Renal cortical epithelial cell (primary cell): ENCODE results near the gene SSTR3. TPM values are rescaled to one million over a fixed set of nuclear protein-coding genes. Genes with fewer than 3 reads are reported as not detected.

Experiments used
- DNase-seq: peaks from one replicate; pipeline ENCODE4 v3.0.0-alpha.2; 2011; ENCODE audit warnings: low read depth
- total RNA-seq: library from RNA; depleted of rRNA; stranded (reverse); fragments of >200 nt; gene quantifications from 2 replicates; pipeline ENCODE4 v1.2.3, GENCODE V29; 2014

Gene SSTR3
- total RNA-seq, 1 donor from 2014 or later: 0.05 TPM

DNA sequence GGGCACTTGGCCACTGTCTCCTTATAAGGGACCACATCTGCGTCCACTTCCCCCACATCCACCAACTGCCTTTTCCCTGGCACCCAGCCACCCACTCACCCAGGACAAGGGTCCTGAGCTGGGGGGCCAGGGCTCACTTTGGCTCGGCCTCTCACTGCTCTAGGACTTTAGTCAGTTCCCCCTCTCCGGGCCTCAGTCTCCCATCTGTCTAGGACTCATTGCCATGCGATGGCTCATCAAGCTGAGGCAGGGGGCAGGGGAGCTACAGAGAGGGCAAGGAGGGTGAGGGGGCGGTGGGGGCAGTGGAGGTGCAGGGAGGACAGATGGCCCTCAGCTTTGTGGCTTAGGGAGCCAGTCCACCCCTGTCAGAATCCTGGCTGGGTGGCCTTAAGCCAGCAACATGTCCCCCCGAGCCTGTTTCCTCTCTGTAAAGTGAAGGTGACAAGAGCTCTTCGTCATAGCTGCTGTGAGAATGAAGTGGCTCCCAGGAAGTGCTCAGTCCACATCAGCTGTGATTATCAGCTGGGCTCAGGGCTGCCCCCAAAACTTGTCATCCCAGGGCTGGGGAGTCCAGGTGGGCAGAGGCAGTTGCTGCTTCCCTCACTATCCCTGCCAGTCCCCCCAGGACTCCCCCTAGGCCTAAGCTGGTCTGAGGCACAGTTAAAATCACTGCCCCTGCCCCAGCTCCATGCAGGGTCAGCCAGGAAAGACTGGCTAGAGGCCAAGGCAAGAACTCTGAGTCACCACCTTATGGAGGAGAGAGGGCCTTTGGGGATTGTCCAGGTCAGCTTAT is 16.9 kb upstream of the SSTR3 start:
- peak; percentile 86 for DNase-seq

DNA sequence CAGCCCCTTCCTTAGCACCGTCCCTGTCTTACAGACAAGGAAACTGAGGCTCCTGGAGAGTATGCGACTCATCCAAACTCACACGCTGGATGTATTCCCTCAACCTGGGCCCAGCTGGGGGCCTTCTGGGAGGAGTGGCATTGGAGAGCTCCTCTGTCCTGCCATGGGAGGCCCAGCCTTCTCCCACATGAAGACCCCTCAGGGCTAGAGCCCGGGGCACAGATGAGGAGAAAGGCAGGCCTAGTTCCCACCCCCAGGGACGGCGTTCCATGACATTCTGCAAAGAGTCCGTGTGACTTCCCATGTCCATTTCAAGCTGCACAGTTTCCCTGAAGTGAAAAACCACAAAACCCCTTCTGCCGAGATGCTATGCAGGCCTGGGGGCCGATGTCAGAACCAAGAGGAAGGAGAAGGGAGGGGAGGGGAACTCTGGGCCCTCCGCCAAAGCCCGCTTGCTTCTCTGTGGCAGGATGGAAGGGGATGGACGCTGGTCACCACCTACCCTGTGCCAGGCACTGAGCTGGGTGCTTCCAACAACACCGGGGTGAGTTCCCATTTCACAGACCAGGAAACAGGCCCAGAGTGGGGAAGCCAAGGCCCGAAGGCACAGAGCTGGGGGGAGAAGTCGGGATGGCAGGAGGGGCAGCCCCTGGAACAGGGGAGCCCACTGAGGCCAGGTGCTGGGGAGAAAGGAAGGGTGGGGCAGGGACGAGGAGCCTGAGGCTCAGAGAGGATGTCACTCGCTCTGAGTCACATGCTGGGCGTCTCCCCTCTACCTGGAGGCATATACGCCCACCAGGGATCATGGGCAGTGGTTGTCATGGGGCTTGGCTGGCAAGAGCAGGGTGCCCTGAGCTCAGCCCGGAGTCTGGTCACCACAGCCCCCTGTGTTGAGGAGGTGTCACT is 16.1 kb upstream of the SSTR3 start:
- DNase-seq: peak; percentile 25

DNA sequence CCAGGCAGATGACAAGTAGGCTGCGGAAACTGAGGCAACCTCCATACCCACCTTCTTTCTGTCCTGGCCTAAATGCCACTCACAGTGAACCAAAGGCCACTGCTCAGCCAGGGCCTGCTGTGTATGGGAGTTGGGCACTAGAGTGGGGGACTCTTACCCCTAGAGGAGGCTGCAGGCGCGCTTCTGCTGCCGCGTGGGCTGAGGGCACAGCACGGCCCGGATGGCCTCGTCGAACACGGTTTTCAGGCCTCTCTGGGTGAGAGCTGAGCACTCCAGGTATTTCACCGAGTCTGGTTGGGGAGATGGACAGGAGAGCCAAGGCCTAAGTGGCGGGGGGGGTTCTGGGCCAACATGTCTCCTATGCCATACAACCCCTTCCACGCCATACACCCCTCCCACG is 14.2 kb upstream of the SSTR3 start:
- no peak for DNase-seq

GRCh38 chr22:37226087-37226486 is 13.8 kb upstream of the SSTR3 start:
- DNase-seq: no peak

GRCh38 chr22:37225481-37225880 is 13.2 kb upstream of the SSTR3 start:
- DNase-seq: no peak

GRCh38 chr22:37224757-37225420 is 12.6 kb upstream of the SSTR3 start:
- DNase-seq: no peak

DNA sequence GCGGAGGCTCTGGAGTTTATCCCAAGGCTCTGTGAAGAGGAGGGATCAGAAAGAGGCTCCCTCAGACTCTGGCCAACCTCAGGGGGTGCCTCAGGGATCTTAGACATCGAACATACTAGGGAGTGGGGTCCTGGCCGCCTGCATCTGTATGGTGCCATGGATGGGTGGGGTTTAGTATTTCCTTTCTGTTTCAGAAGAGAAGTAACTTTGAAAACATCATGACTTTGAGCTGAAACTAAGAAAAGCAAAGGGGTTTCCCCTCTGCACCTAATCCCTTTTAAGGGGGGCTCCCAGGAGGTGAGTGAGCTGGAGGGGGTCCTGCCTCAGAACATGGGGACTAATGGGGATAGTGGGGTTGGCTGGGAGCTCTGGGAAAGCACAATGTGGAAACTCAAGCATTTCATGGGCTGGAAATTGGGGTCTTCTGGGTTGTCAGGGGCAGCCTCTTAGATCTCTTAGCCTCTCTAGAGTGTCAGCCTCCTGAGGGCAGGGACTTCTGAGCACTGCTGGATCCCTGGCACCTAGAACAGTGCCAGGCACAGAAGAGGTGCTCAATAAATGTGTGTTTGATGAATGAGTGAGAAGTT is 11.8 kb upstream of the SSTR3 start:
- no peak for DNase-seq

DNA sequence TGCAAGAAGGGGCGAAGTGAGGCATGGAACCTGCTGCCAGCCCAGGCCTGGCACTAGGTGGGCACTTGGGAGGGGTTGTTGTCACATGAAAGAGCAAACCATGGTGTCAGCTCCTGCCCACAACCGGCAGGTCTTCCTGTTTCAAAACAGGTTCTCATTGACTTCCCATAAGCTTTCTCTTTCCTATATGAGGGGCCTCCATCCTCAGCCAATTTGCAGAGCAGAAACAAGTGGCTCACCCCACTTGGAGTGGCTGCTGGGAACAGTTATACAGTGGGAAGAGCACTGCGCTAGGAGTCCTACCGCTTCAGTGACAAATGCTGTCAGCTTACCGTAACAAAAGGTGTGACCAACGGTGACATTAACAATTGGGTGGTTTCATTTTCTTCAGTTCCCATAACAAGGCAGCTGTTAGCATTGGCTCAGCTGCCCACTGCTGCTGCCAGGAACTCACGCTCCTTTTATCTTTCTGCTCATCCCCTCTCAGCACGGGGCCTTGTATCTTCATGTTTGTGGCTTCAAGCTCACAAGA is 10.2 kb upstream of the SSTR3 start:
- no peak for DNase-seq

DNA sequence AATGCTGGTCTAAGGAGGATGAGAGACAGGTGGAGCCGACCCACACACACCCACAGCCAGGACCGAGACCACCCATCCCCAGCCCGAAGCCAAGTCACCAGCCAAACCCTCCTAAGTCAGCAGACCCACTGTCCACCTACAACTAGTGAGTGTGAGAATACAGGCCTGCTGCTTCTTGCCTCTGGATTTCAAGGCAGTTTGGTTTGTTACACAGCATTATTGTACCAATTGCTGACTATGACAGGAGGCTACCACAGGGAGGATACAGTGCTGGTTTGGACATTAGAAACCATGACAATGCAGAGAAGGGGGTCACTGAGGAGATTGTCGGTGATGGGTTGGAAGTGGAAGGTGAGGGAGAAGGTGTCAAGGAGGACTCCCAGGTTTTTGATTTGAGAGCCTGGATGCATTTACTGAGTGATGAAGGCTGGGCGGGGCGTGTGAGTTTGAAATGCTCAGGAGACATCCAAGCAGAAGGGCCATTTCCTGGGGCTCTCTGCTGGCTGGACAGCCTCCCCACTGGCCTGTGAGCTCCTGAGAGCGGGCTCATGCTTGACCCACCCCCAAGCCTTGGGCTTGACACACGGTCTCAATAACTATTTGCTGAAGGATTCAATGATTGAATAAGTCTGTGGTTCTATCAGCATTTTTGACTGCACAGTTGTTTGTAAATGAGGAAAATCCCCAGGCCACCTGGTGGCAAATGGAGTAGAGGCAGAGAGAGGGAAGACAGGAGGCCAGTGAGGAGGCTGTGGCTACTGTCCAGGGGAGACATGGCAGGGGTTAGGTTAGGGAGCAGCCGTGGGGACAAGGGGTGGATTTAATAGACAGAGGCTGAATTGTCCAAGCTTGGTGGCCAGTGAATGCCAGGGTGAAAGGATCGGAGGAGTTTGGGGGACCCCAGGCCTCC is 9.4 kb upstream of the SSTR3 start:
- no peak for DNase-seq

GRCh38 chr22:37220543-37220981 is 8.3 kb upstream of the SSTR3 start:
- DNase-seq: no peak

GRCh38 chr22:37219533-37219932 is 7.3 kb upstream of the SSTR3 start:
- no peak for DNase-seq

DNA sequence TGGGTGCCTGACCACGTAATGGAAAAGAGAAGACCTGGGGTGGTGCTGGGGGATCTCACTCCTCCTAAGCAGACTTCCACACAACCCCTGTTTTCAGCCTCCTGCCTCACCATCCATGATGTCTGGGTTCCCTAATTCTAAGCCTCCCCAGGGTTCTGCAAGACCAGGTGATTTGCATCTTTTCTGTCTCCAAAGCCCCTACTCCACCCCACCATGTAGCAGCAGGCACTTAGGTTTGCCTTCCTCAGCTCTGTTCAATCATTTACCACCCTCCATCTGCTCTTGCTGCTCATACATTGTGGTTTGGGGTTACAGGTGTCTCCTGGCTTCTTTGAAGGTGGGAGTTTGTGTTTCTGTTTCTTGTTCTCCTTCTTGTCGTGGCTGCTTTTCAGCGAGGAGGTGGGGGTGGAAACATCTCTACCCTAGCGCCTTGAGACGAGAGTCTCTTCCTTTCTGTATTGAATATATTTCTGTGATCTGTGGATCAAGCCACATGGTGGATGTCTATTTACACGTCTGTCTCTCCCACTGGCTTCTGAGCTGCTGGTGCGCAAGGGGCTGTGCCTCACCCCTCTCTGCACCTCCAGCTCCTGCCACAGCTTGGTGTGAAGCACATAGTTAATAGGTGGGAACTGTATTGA is 6.6 kb upstream of the SSTR3 start:
- DNase-seq: no peak

DNA sequence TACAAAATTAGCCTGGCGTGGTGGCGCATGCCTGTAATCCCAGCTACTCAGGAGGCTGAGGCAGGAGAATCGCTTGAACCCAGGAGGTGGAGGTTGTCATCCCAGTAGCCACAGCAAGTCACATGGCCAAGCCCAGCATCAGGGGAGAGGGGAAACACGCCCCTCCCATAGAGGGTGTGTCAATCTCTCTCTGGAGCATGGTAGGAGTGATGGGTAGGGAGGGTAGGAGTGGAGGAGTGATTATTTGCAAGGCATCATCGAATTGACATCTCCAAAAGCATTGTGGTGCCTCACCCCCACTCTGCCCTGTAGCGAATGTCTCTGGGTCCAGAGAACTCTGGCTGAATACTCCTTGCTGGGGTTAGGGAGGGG is 6.1 kb upstream of the SSTR3 start:
- no peak for DNase-seq

- no peak for DNase-seq
These were observed 3.6 kb upstream of the SSTR3 start for GRCh38 chr22:37215890-37216289.

DNA sequence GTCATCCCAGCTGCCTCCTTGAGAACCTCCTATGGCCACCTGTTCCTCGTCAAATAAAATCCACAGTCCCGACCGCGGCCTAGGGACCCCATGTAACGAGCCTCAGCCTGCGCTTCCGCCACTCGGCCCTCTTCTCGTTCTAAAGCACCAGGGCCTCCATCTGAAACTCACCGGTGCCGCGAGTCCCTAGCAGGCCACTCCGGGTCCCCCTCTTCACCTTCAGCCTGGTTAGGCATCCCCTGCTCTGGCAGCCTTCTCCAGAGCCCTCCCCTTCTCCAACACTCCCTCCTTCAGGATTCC is 2.4 kb upstream of the SSTR3 start:
- DNase-seq: no peak

DNA sequence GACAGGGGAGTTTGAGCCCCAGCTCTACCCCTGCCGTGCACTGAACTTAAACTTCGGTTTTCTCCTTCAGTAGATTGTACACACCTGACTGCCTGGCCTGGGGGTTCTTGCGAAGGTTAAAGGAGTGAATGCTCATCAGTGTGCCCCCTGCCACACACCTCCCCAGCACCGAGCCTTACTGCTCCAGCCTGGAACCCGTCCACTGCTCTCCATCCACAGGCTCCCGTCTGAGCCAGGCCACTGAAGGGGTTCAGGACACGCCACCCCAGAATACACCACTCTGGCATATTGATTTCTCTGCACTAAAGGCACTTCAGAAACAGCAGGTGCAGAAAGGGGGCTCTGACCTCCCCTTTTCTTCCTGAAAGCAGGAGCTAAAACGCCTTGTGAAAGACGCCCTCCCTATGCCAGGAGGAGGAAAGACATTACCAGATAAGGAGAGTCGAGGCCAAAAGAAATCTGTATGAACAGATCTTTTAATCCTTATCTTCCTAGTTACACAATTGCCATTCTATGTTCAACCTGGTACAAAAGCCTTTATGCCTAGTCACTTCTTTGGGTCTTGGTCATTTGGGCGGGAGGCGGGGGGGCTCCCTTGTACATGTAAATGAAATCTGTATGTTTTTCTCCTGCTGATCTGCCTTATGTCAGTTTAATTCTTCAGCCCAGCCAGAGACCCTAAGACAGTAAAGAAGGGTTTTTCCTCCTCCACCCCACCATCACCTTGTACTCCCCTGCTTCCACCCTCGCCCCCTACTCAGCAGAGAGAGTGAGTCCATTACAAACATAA is 1.9 kb upstream of the SSTR3 start:
- no peak for DNase-seq

DNA sequence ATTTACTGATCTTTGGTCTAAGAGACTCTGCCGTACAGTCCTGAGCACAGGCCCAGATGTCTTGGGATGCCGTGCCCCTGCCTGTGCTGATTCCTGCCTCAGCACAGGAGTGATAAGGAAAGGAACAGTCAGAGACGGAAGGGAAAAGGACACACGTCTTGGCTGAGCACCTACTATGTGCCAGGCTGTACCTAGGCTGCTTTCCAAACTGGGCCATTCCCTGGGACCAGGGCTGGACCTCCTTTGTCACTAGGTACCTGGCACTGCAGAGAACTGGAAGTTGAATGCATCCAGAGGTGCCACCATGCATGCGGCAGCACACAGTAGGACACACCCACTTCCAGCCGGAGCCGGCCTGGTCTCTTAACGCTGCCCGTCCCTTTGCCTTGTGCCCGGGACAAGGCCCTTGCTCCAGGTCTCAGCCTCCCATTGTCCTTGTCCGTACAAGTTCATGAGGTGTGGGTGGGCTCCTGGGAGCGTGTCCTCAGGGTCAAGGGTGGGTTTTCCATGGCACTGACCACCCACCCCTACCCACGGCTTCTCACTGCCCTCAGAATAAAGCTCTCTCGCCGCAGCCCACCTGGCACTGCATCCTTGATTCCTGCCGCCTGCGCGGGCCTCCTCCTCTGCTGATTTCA is 1.1 kb upstream of the SSTR3 start:
- DNase-seq: no peak

DNA sequence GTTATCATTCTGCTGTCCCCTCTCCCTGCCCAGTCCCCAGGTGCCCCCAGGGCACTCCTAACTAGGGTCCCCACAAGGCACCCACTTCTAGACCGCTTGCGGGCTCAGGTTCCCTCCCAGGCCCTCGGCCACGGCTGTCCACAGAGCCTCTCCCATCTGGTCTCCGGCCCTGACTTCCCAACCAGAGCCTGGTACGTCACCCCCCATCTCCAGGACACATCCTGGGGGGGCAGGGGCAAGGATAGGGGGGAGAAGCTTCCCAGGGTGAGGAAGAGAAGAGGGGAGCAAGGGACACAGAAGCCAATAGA is 457 bp downstream of the SSTR3 start:
- no peak for DNase-seq
